ENCODE measurements around the gene PAQR6.

DNA sequence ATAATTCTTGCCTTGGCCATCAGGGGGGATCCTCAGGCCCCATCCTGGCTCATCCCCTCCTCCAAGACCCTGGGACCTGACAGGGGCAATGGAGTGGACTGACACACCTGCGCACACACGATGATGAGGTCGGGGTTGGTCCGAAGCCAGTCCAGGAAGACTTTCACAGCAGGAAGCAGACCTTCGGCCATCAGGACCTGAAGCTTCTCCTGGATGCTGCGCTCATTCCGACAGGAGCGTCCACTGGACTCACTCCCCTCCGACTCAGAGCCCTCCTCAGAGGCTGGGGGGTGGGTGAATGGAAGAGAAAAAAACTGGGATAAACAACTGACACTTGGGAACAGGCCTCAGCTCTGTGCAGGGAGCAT is 15.4 kb upstream of the PAQR6 start:
- TF ChIP-seq POLR2A (IDR thresholded peaks at IDR 0.05; ENCODE audit: low read length) (no peak), GATA1 (IDR thresholded peaks at IDR 0.05; ENCODE audit: low read depth, low read length) (no peak)

Data from erythroblast (primary cell).